ENCODE results near the gene APOB. TPM values are rescaled to one million over a fixed set of nuclear protein-coding genes. Genes with fewer than 3 reads are reported as not detected.

The APOB gene
- total and polyA plus RNA-seq, 2 of the 8 experiments (the other 6 are each of a cell fraction or from before 2014, with no cell fraction given) = 0.15 to 0.61 TPM

GRCh38 chr2:20994130-20994529 is 49.7 kb downstream of the APOB start:
- Histone ChIP-seq H2AFZ (ENCODE audit: low read length) (no peak overlapping the region), H3K9me3 (ENCODE audit: insufficient read depth in 2 of 2, low read depth in 1 of 2, low read length in 1 of 2) (no peaks in the 10 kb centered on the region), H4K91ac (replicated peaks; ENCODE audit: insufficient read length, low read length) (no peak overlapping the region), H3K4me1 (replicated peaks in 1 of 4; ENCODE audit: control insufficient read depth in 3 of 4, insufficient read depth in 4 of 4, low read length in 3 of 4) (no peaks in the 10 kb centered on the region), H4K20me1 (replicated peaks in 1 of 2; ENCODE audit: control insufficient read depth in 1 of 2, insufficient read depth in 2 of 2, low read length in 2 of 2) (no peaks in the 10 kb centered on the region), H3K18ac (ENCODE audit: extremely low read depth, low read length) (no peak overlapping the region), H3K56ac (replicated peaks; ENCODE audit: insufficient read length, low read depth, low read length) (no peak overlapping the region), H2AK5ac (ENCODE audit: low read depth, low read length) (no peak overlapping the region), H2BK20ac (ENCODE audit: low read length) (no peak overlapping the region), H3K4ac (replicated peaks; ENCODE audit: insufficient read length, low read depth, low read length) (no peak overlapping the region), H3K4me2 (ENCODE audit: insufficient read depth in 1 of 2, low read depth in 2 of 2, low read length in 2 of 2) (no peak overlapping the region), H2BK15ac (ENCODE audit: low read length) (no peak overlapping the region), H2BK5ac (ENCODE audit: low read depth, low read length) (no peak overlapping the region), H3K9ac (replicated peaks in 1 of 4; ENCODE audit: extremely low read depth in 1 of 4, low read depth in 3 of 4, low read length in 3 of 4) (no peak overlapping the region), H4K5ac (ENCODE audit: insufficient read length, low read depth, low read length) (no peak overlapping the region), H3K79me2 (ENCODE audit: control insufficient read depth in 1 of 2, insufficient read depth in 2 of 2, low read length in 2 of 2) (no peaks in the 10 kb centered on the region), H3K27ac (ENCODE audit: low read depth, low read length) (no peak overlapping the region), H2BK12ac (ENCODE audit: low read depth, low read length) (no peak overlapping the region), H3K27me3 (replicated peaks in 1 of 4; ENCODE audit: control insufficient read depth in 3 of 4, extremely low read depth in 1 of 4, insufficient read depth in 3 of 4, low read length in 3 of 4) (no peaks in the 10 kb centered on the region), H3K4me3 (ENCODE audit: extremely low read depth in 1 of 4, insufficient read depth in 2 of 4, low read depth in 3 of 4, low read length in 4 of 4) (no peak overlapping the region), H3K14ac (ENCODE audit: insufficient read length) (no peak overlapping the region), H3K23me2 (ENCODE audit: low read depth, low read length) (no peaks in the 10 kb centered on the region), H4K8ac (ENCODE audit: extremely low read depth, insufficient read depth, low read length) (no peak overlapping the region), H3K23ac (ENCODE audit: insufficient read length) (no peak overlapping the region), H3K79me1 (ENCODE audit: low read depth, low read length) (no peaks in the 10 kb centered on the region), H3K36me3 (ENCODE audit: control insufficient read depth in 2 of 4, insufficient read depth in 4 of 4, low read length in 3 of 4) (no peaks in the 10 kb centered on the region), H2BK120ac (replicated peaks; ENCODE audit: low read depth, low read length) (no peak overlapping the region)
- DNase-seq (ENCODE audit: low read depth in 1 of 2, low spot score in 2 of 2) (no peak), FAIRE-seq (no peak)
- ChIA-PET POLR2A (ENCODE audit: partially characterized antibody) (no interaction called here), CTCF (ENCODE audit: partially characterized antibody) (no interaction called here)
- WGBS, 2 experiments (ENCODE audit: extremely low coverage in 1 of 2, insufficient coverage in 1 of 2, insufficient read length in 1 of 2, insufficient replicate concordance in 2 of 2, low coverage in 1 of 2, low lambda C conversion rate in 2 of 2, missing lambda C conversion rate in 1 of 2) = 88% methylated on average over 5 of the region's 5 CpGs; no CpG with 5 or more reads in 1 of the 2 experiments
- no peak for TF ChIP-seq NRF1 (IDR thresholded peaks at IDR 0.05; ENCODE audit: low read depth, low read length)
- no peak for TF ChIP-seq BACH1 (IDR thresholded peaks at IDR 0.05; ENCODE audit: low read length)
- no peak for TF ChIP-seq CBX5 (IDR thresholded peaks at IDR 0.05; ENCODE audit: low read depth, low read length)
- TF ChIP-seq SP4 (IDR thresholded peaks at IDR 0.05; ENCODE audit: low read length) = no peak
- no peak for TF ChIP-seq SP2 (IDR thresholded peaks at IDR 0.05; ENCODE audit: low read length)
- no peak for TF ChIP-seq SAP30 (IDR thresholded peaks at IDR 0.05; ENCODE audit: insufficient read depth, insufficient replicate concordance, low read length)
- no peak for TF ChIP-seq ATF2 (IDR thresholded peaks at IDR 0.05; ENCODE audit: low read length)
- TF ChIP-seq RNF2 (IDR thresholded peaks at IDR 0.05; ENCODE audit: borderline replicate concordance, low read depth, low read length, missing control alignments, poor library complexity, severe bottlenecking) = no peak
- no peak for TF ChIP-seq KDM5A (IDR thresholded peaks at IDR 0.05; ENCODE audit: low read length)
- no peak for TF ChIP-seq MAFK (IDR thresholded peaks at IDR 0.05; ENCODE audit: low read depth, low read length)
- TF ChIP-seq HDAC6 (IDR thresholded peaks at IDR 0.05; ENCODE audit: low read depth, low read length) = no peak
- no peak for TF ChIP-seq RXRA (IDR thresholded peaks at IDR 0.05; ENCODE audit: insufficient read depth, low read depth, low read length)
- no peak for TF ChIP-seq YY1 (IDR thresholded peaks at IDR 0.05; ENCODE audit: low read depth, low read length)
- no peak for TF ChIP-seq JUN (IDR thresholded peaks at IDR 0.05; ENCODE audit: low read depth, low read length)

All from H1 (cell line).